Breast epithelium (tissue), 4 donors: ENCODE measurements around the gene S100A9. TPM values are rescaled to one million over a fixed set of nuclear protein-coding genes. Genes with fewer than 3 reads are reported as not detected.

ENCODE experiments used
- DNase-seq, 2 donors: peaks; one replicate each; pipeline ENCODE4 v3.0.0-alpha.2; 2019; ENCODE audit warnings: low spot score in 2 of 2
- H3K27ac ChIP-seq, 2 donors: fragments of 200-600 bp; sonication (generic) in 1 of 2; one replicate each; pipeline ENCODE4 v1.5.1; 2016 to 2019; ENCODE audit warnings: mild to moderate bottlenecking in 1 of 2
- H3K27me3 ChIP-seq, 2 donors: fragments of 200-600 bp; sonication (generic) in 1 of 2; one replicate each; pipeline versions ENCODE4 v1.5.1 to v1.6.0; 2017 to 2019; ENCODE audit warnings: control low read depth in 1 of 2, mild to moderate bottlenecking in 1 of 2
- H3K36me3 ChIP-seq: fragments of 200-600 bp; one replicate; pipeline ENCODE4 v1.5.1; 2019
- H3K4me1 ChIP-seq, 2 donors: fragments of 200-600 bp; sonication (generic); one replicate each; pipeline ENCODE4 v1.5.1; 2016 to 2019; ENCODE audit warnings: control low read depth in 1 of 2
- H3K4me3 ChIP-seq, 3 donors: fragments of 200-600 bp; sonication (generic); 1 replicate in 2 of 3; 2 replicates in 1 of 3; pipeline ENCODE4 v1.5.1; 2016 to 2019; ENCODE audit warnings: mild to moderate bottlenecking in 3 of 3, moderate library complexity in 2 of 3
- H3K9me3 ChIP-seq, 2 donors: fragments of 200-600 bp; sonication (generic) in 1 of 2; one replicate each; pipeline ENCODE4 v1.5.1; 2016 to 2019; ENCODE audit warnings: control low read depth in 1 of 2
- CTCF ChIP-seq, 3 donors: fragments of 450-650 bp; IDR thresholded peaks; one replicate each; pipeline ENCODE4 v1.5.1; 2016 to 2017; ENCODE audit warnings: antibody characterized with exemption in 3 of 3, mild to moderate bottlenecking in 3 of 3, moderate library complexity in 3 of 3
- POLR2A ChIP-seq: fragments of 450-650 bp; IDR thresholded peaks from one replicate; pipeline ENCODE4 v1.6.1; 2016; ENCODE audit warnings: antibody characterized with exemption, mild to moderate bottlenecking, moderate library complexity
- POLR2AphosphoS5 ChIP-seq, 3 donors: sonication (generic); formaldehyde crosslinking; IDR thresholded peaks; one replicate each; pipeline ENCODE4 v1.6.1; 2017; ENCODE audit warnings: antibody characterized with exemption in 3 of 3
- intact Hi-C: fragments of 100-400 bp; cut with DNase I; formaldehyde crosslinking; loops from one replicate; pipeline ENCODE4 v1.15.1; 2023; ENCODE audit warnings: low total_unique reads
- total RNA-seq, 3 donors: library from RNA; depleted of rRNA; stranded (reverse); fragments of >200 nt; gene quantifications; one replicate each; pipeline ENCODE4 v1.1.0, GENCODE V29; 2016

Gene S100A9
- total RNA-seq, 3 donors from 2014 or later, result 90.3 to 329 (median 208) TPM

GRCh38 chr1:153390938-153391710 lies 33.5 kb downstream of the S100A9 start, which contains the start of gene S100A8:
Gene S100A8, minus strand, starts transcription at chr1:153391073. Its CDS starts 538 bp downstream, at chr1:153390535.
- Histone ChIP-seq H3K36me3 (no peaks in the 10 kb centered on the region), H3K27me3 (peaks cover 0 to 4% of the 10 kb centered on the region in 2 donors), H3K4me1 (no peaks in the 10 kb centered on the region), H3K4me3 (no peak within 1 kb of the TSS), H3K9me3 (no peaks in the 10 kb centered on the region), H3K27ac (no peak within 1 kb of the TSS)
- no peak for TF ChIP-seq CTCF (IDR thresholded peaks at IDR 0.05)
- no peak for TF ChIP-seq POLR2AphosphoS5 (IDR thresholded peaks at IDR 0.05)
- no peak for TF ChIP-seq POLR2A
- DNase-seq, result peak; percentile 63
- intact Hi-C loops, result no loop called here

GRCh38 chr1:153392258-153392657 lies 34.6 kb downstream of the S100A9 start:
- H3K27me3 ChIP-seq, result peaks cover 0 to 7% of the 10 kb centered on the region in 2 donors
- no peaks in the 10 kb centered on the region for H3K9me3 ChIP-seq
- no peaks in the 10 kb centered on the region for H3K36me3 ChIP-seq
- no peak overlapping the region for H3K27ac ChIP-seq
- intact Hi-C loops, result no loop called here
- no peak overlapping the region for H3K4me3 ChIP-seq
- no peaks in the 10 kb centered on the region for H3K4me1 ChIP-seq
- DNase-seq, result no peak
- no peak for TF ChIP-seq CTCF (IDR thresholded peaks at IDR 0.05)
- no peak for TF ChIP-seq POLR2A
- TF ChIP-seq POLR2AphosphoS5 (IDR thresholded peaks at IDR 0.05), result no peak

- H3K36me3 ChIP-seq, result no peaks in the 10 kb centered on the region
- no peak overlapping the region for H3K4me3 ChIP-seq
- intact Hi-C loops, result no loop called here
- no peaks in the 10 kb centered on the region for H3K9me3 ChIP-seq
- no peaks in the 10 kb centered on the region for H3K4me1 ChIP-seq
- H3K27ac ChIP-seq, result no peak overlapping the region
- peaks cover 0 to 7% of the 10 kb centered on the region in 2 donors for H3K27me3 ChIP-seq
- TF ChIP-seq CTCF (IDR thresholded peaks at IDR 0.05) (no peak), POLR2AphosphoS5 (IDR thresholded peaks at IDR 0.05) (no peak), POLR2A (no peak)
- DNase-seq, result no peak
These were observed 35.2 kb downstream of the S100A9 start for GRCh38 chr1:153392822-153393221.

GRCh38 chr1:153393926-153394325 lies 36.3 kb downstream of the S100A9 start:
- TF ChIP-seq POLR2AphosphoS5 (IDR thresholded peaks at IDR 0.05), result no peak
- TF ChIP-seq POLR2A, result no peak
- TF ChIP-seq CTCF (IDR thresholded peaks at IDR 0.05), result no peak
- no peaks in the 10 kb centered on the region for H3K4me1 ChIP-seq
- H3K36me3 ChIP-seq, result no peaks in the 10 kb centered on the region
- H3K9me3 ChIP-seq, result no peaks in the 10 kb centered on the region
- no peak overlapping the region for H3K4me3 ChIP-seq
- peaks cover 0 to 7% of the 10 kb centered on the region in 2 donors for H3K27me3 ChIP-seq
- intact Hi-C loops, result no loop called here
- peak in 1 of 2 donors; percentile 12 for DNase-seq
- no peak overlapping the region for H3K27ac ChIP-seq

GRCh38 chr1:153394391-153394790 lies 36.7 kb downstream of the S100A9 start:
- peak in 1 of 2 donors; percentile 2 for DNase-seq
- no peaks in the 10 kb centered on the region for H3K4me1 ChIP-seq
- H3K9me3 ChIP-seq, result no peaks in the 10 kb centered on the region
- peaks cover 0 to 8% of the 10 kb centered on the region in 2 donors for H3K27me3 ChIP-seq
- H3K4me3 ChIP-seq, result no peak overlapping the region
- H3K36me3 ChIP-seq, result no peaks in the 10 kb centered on the region
- intact Hi-C loops, result no loop called here
- H3K27ac ChIP-seq, result no peak overlapping the region
- no peak for TF ChIP-seq POLR2AphosphoS5 (IDR thresholded peaks at IDR 0.05)
- no peak for TF ChIP-seq CTCF (IDR thresholded peaks at IDR 0.05)
- no peak for TF ChIP-seq POLR2A
